Left lung (tissue), 10 donors: ENCODE measurements around the gene C16orf95. TPM values are rescaled to one million over a fixed set of nuclear protein-coding genes. Genes with fewer than 3 reads are reported as not detected.
A peak's percentile ranks its signal among the peaks of the same experiment; 100 is the strongest.

Source experiments
- ATAC-seq: fragments of 200-7000 bp; cut with Tn5 transposase; one replicate; pipeline ENCODE4 v1.9.1; 2020; ENCODE audit warnings: moderate library complexity
- DNase-seq, 4 donors: peaks; one replicate each; pipeline ENCODE4 v3.0.0-alpha.2; 2013 to 2020
- H3K27ac ChIP-seq, 2 donors: fragments of 200-600 bp; sonication (generic) in 1 of 2; one replicate each; pipeline versions ENCODE4 v1.5.0 to v1.8.0; 2020 to 2021
- H3K27me3 ChIP-seq, 2 donors: fragments of 200-600 bp; sonication (generic) in 1 of 2; one replicate each; pipeline versions ENCODE4 v1.5.0 to v1.8.0; 2020 to 2021
- H3K36me3 ChIP-seq, 2 donors: fragments of 200-600 bp; sonication (generic) in 1 of 2; one replicate each; pipeline versions ENCODE4 v1.5.0 to v1.8.0; 2020 to 2021
- H3K4me1 ChIP-seq, 2 donors: fragments of 200-600 bp; one replicate each; pipeline ENCODE4 v1.8.0; 2021
- H3K4me3 ChIP-seq, 2 donors: fragments of 200-600 bp; sonication (generic) in 1 of 2; one replicate each; pipeline versions ENCODE4 v1.5.0 to v1.8.0; 2020 to 2021; ENCODE audit warnings: mild to moderate bottlenecking in 1 of 2
- H3K9me3 ChIP-seq, 2 donors: fragments of 200-600 bp; sonication (generic) in 1 of 2; one replicate each; pipeline versions ENCODE4 v1.5.0 to v1.8.0; 2020 to 2021
- intact Hi-C, 2 donors: fragments of 100-400 bp; cut with DNase I; formaldehyde crosslinking; loops; one replicate each; pipeline versions ENCODE4 v1.11.2 to v1.14.2; 2022
- polyA plus RNA-seq, 6 donors: library from polyadenylated mRNA; unstranded; fragments of 120-200 nt; gene quantifications; one replicate each; pipeline ENCODE4 v1.2.1, GENCODE V29; 2013; ENCODE audit not compliant: insufficient read length in 6 of 6
- total RNA-seq, 2 donors: library from RNA; stranded (reverse); fragmentation: NEBNext Ultra II Directional; extraction: Animal tissue kit (Norgen Biotek cat#: 25700); gene quantifications; one replicate each; pipeline ENCODE4 v1.2.1, GENCODE V29; 2021
- TF ChIP-seq, protein P1 (sequence below), 2 donors: fragments of 200-600 bp; sonication (generic) in 1 of 2; IDR thresholded peaks; one replicate each; pipeline versions ENCODE4 v1.5.0 to v1.8.0; 2021; ENCODE audit warnings: antibody characterized with exemption in 2 of 2
- donor health status: DM: no; HTN: yes; CAD: no.
- donor health status: DM: no; HTN: no; CAD: no.

Gene C16orf95
- total and polyA plus RNA-seq, 8 donors, result 2.3 to 6.7 (median 3.6) TPM

GRCh38 chr16:87320510-87321227 is 3.5 kb upstream of the C16orf95 start:
- DNase-seq, result no peak
- intact Hi-C loops, result no loop called here
- no peak for ATAC-seq
- TF ChIP-seq, protein P1, sequence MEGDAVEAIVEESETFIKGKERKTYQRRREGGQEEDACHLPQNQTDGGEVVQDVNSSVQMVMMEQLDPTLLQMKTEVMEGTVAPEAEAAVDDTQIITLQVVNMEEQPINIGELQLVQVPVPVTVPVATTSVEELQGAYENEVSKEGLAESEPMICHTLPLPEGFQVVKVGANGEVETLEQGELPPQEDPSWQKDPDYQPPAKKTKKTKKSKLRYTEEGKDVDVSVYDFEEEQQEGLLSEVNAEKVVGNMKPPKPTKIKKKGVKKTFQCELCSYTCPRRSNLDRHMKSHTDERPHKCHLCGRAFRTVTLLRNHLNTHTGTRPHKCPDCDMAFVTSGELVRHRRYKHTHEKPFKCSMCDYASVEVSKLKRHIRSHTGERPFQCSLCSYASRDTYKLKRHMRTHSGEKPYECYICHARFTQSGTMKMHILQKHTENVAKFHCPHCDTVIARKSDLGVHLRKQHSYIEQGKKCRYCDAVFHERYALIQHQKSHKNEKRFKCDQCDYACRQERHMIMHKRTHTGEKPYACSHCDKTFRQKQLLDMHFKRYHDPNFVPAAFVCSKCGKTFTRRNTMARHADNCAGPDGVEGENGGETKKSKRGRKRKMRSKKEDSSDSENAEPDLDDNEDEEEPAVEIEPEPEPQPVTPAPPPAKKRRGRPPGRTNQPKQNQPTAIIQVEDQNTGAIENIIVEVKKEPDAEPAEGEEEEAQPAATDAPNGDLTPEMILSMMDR (IDR thresholded peaks at IDR 0.05), result no peak
- no peaks in the 10 kb centered on the region for H3K36me3 ChIP-seq
- no peak overlapping the region for H3K4me3 ChIP-seq
- no peak overlapping the region for H3K27ac ChIP-seq
- H3K4me1 ChIP-seq, result peaks cover 9 to 22% of the 10 kb centered on the region in 2 donors
- H3K9me3 ChIP-seq, result no peaks in the 10 kb centered on the region
- no peaks in the 10 kb centered on the region for H3K27me3 ChIP-seq

GRCh38 chr16:87319997-87320491 is 2.9 kb upstream of the C16orf95 start:
- Histone ChIP-seq H3K4me3 (no peak overlapping the region), H3K27ac (no peak overlapping the region), H3K4me1 (peaks cover 7 to 19% of the 10 kb centered on the region in 2 donors), H3K27me3 (no peaks in the 10 kb centered on the region), H3K9me3 (no peaks in the 10 kb centered on the region), H3K36me3 (no peaks in the 10 kb centered on the region)
- intact Hi-C loops, result no loop called here
- no peak for ATAC-seq
- DNase-seq, result no peak
- TF ChIP-seq, protein P1 (IDR thresholded peaks at IDR 0.05), result no peak

DNA sequence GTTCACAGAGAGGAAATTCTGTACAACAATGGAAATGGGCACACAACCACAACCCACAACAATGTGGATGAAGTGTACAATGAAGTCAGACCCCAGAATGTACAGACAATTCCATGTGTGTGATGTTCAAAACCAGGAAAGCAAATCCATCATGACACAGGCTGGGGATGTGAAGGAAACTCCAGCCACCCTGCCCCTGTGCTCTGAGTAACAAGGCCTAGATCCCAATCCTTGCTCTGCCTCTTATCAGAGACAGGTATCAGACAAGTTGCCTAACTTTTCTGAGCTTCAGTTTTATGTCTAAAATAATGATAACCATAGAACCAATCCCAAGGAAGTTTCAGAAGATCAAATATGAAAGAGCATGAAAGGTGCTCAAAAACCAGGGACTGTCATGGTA is 1.8 kb upstream of the C16orf95 start:
- H3K27me3 ChIP-seq, result no peaks in the 10 kb centered on the region
- DNase-seq, result no peak
- H3K9me3 ChIP-seq, result no peaks in the 10 kb centered on the region
- intact Hi-C loops, result no loop called here
- TF ChIP-seq, protein P1 (IDR thresholded peaks at IDR 0.05), result no peak
- H3K27ac ChIP-seq, result no peak overlapping the region
- no peaks in the 10 kb centered on the region for H3K36me3 ChIP-seq
- peak overlapping the region in 1 of 2 donors; percentile 76 for H3K4me3 ChIP-seq
- ATAC-seq, result no peak
- H3K4me1 ChIP-seq, result peaks cover 5 to 12% of the 10 kb centered on the region in 2 donors

DNA sequence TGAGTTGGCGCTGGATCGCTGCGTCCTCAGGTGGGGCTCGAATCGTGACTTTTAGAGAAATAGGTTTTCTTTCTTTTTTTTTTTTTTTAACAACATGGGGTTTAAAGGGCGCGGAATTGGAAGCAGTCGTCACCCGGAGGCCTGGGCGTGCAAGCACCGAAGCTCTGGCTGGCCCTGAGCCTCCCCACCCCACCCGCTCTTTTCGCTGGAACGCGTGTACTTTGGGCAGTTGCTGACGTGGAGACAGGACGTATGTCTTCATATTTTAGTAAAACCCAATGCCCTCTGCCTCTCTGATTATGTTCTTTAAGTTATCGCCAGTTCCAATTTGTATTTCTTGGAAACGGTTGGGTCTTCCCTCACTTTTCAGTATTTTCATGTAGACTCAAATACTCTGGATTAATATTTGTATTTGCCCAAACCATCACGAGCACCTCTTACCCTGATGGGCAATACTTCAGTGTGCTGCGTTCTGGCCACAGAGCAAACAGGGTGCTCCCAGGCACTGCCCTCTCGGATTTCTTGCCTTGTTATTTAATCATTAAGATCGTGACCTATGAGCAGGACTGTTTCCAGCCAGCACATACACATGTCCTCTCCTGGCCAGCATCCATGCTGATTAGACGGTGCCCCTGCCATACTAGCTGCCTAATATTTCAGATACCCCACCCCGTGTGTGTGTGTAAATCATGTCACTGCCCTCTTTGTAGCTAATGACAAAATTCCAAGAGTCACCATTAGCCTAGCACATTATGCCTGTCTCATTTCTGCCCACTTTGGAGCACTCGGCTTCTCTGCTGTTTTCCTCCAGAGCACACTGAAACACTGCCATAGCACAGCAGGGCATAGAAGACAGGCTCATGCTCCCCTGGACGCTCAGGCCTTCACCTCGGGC is 805 bp upstream of the C16orf95 start:
- H3K4me1 ChIP-seq, result peaks cover 5 to 12% of the 10 kb centered on the region in 2 donors
- no peaks in the 10 kb centered on the region for H3K9me3 ChIP-seq
- intact Hi-C loops, result no loop called here
- H3K27ac ChIP-seq, result peak overlapping the region; percentile 85 to 91
- H3K36me3 ChIP-seq, result no peaks in the 10 kb centered on the region
- DNase-seq (peak; percentile 9 to 83 (median 70)), ATAC-seq (peak; percentile 72)
- peak overlapping the region; percentile 76 to 93 for H3K4me3 ChIP-seq
- TF ChIP-seq, protein P1 (IDR thresholded peaks at IDR 0.05), result no peak
- no peaks in the 10 kb centered on the region for H3K27me3 ChIP-seq

DNA sequence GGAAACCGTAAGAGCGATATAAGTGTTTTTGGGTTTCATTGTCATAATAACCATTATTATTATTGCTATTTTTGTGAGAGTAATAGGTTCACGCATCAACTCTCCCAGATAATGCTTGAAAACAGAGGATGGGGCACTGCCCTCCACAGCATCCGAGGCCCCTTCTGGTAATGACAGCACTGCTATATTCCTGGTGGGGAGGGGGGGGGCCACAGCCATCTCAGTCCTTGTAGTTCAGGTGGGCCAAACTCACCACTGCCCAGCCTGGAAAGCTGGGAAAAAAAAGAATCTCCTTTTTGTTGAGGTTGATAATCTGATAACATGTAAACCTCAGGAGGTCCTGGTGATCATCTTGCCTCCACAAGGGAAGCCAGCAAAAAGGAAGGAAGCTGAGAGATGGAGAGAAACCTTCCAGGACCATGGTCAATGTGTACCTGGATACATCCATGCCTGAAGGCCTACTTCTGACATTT is 706 bp downstream of the C16orf95 start:
- ATAC-seq (no peak), DNase-seq (no peak)
- intact Hi-C loops, result no loop called here
- TF ChIP-seq, protein P1 (IDR thresholded peaks at IDR 0.05), result no peak
- Histone ChIP-seq H3K27me3 (no peaks in the 10 kb centered on the region), H3K36me3 (no peaks in the 10 kb centered on the region), H3K27ac (peak overlapping the region; percentile 85 to 91), H3K4me3 (peak overlapping the region; percentile 76 to 93), H3K4me1 (peaks cover 5 to 12% of the 10 kb centered on the region in 2 donors), H3K9me3 (no peaks in the 10 kb centered on the region)
